Adrenal gland (tissue), 12 donors: ENCODE measurements around the gene SAMD11. TPM values are rescaled to one million over a fixed set of nuclear protein-coding genes. Genes with fewer than 3 reads are reported as not detected.

Experiments
- DNase-seq, 7 donors: peaks; one replicate each; pipeline ENCODE4 v3.0.0-alpha.2; 2019 to 2020
- H3K27ac ChIP-seq, 5 donors: fragments of 200-600 bp; sonication (generic) in 4 of 5; 1 replicate in 3 of 5; 2 replicates in 2 of 5; pipeline versions ENCODE4 v1.5.1 to v1.8.0; 2016 to 2020; ENCODE audit warnings: mild to moderate bottlenecking in 1 of 5
- H3K27me3 ChIP-seq: fragments of 200-600 bp; 2 replicates; pipeline ENCODE4 v1.8.0; 2021
- H3K36me3 ChIP-seq, 2 donors: fragments of 200-600 bp; replicated peaks in 1 of 2; 1 replicate in 1 of 2; 2 replicates in 1 of 2; pipeline versions ENCODE4 v1.5.1 to v1.8.0; 2018 to 2022
- H3K4me1 ChIP-seq, 2 donors: fragments of 200-600 bp; replicated peaks in 1 of 2; 1 replicate in 1 of 2; 2 replicates in 1 of 2; pipeline versions ENCODE4 v1.5.1 to v1.8.0; 2018 to 2021
- H3K4me3 ChIP-seq, 4 donors: fragments of 200-600 bp; sonication (generic) in 3 of 4; one replicate each; pipeline ENCODE4 v1.5.1; 2016 to 2018
- H3K9me3 ChIP-seq, 3 donors: fragments of 200-600 bp; sonication (generic) in 1 of 3; replicated peaks in 1 of 3; 1 replicate in 2 of 3; 2 replicates in 1 of 3; pipeline versions ENCODE4 v1.5.1 to v1.8.0; 2016 to 2021
- POLR2A ChIP-seq, 2 donors: fragments of 450-650 bp; IDR thresholded peaks; one replicate each; pipeline ENCODE4 v1.6.1; 2017; ENCODE audit warnings: antibody characterized with exemption in 2 of 2, mild to moderate bottlenecking in 2 of 2, moderate library complexity in 1 of 2
- WGBS, 4 donors: extraction: QIAGEN DNeasy Blood & Tissue Kit in 2 of 4; methylation state at CpG; one replicate each; pipeline versions ENCODE4 v1.1.5 to v1.1.7; 2013 to 2017; 5-methylcytosine and 5-hydroxymethylcytosine counted together
- intact Hi-C, 2 donors: fragments of 100-400 bp; cut with DNase I; formaldehyde crosslinking; loops; one replicate each; pipeline versions ENCODE4 v1.14.1 to v1.15.0; 2022 to 2023
- polyA plus RNA-seq, 3 donors: library from polyadenylated mRNA; stranded (reverse); fragments of 200-250 nt in 2 of 3; fragments of 350-450 nt in 1 of 3; fragmentation: Illumina TruSeq in 1 of 3; extraction: RNeasy Lipid Tissue Mini Kit (QIAGEN cat#74804) in 1 of 3; gene quantifications; one replicate each; pipeline ENCODE4 v1.2.3, GENCODE V29; 2013 to 2014
- total RNA-seq, 9 donors: library from RNA; depleted of rRNA in 4 of 9; stranded (reverse); fragments of >200 nt in 4 of 9; fragments of 120-200 nt in 1 of 9; fragmentation: NEBNext Ultra II Directional in 1 of 9; extraction: Animal tissue kit (Norgen Biotek cat#: 25700) in 1 of 9; gene quantifications; one replicate each; pipeline versions ENCODE4 v1.1.0 to v1.2.4, GENCODE V29; 2013 to 2023
- TF ChIP-seq, protein P1 (sequence below), 6 experiments: fragments of 450-650 bp in 4 of 6; fragments of 200-600 bp in 2 of 6; sonication (generic) in 1 of 6; IDR thresholded peaks; 1 replicate in 5 of 6; 2 replicates in 1 of 6; pipeline versions ENCODE4 v1.5.1 to v1.8.0; 2016 to 2021; ENCODE audit warnings: antibody characterized with exemption in 6 of 6, mild to moderate bottlenecking in 2 of 6, moderate library complexity in 1 of 6
- donor health status: healthy with polysubstance abuse.
- donor health status: Bipolar disorder and iron deficiency.
- donor health status: DM: yes; HTN: yes; CAD: no.
- donor health status: DM: no; HTN: no; CAD: no.
- donor health status: DM: no; HTN: no; CAD: no.
- donor health status: DM: yes; HTN: yes; CAD: no.

Gene SAMD11
- total and polyA plus RNA-seq, 12 donors = 1.8 to 96.6 (median 16.7) TPM

DNA sequence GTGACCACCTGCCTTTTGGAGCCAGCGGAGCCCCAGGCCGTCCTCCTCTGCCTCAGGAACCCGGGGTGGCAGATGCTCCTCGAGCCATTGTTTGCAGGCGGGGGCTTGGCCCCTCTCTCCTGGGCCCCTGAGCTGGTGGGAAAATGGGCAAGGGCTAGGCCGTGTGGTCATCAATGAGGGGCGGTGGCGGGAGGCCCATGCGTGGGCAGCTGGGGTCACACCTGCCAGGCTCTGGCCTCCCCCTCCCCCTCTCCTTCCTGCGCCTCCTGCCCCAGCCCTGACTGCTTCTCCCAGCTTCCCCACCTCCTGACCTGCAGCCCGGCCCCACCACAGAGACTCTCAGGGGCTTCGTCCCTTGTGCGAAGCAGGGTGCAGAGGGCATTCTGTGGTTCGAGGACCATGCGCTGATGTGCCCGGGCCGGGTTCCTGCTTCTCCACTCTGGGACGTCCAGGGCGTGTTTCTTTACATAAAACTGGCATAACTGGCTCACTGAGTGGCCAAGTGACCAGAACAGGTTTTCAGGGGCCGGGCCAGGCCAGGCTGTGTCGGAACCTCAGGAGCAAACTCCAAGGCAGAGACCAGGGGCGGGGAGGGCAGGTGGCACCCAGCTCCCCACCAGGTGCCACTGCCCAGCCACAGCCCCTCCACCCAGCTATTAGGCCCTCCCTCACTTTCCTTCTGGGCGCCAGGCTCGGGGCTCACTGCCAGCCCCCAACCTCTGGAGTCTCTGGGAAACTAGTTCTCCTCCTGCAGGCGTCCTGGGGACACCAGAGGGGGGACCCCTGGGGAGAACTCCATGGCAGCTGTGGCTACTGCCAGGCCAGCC lies 9.3 kb downstream of the SAMD11 start:
- Histone ChIP-seq H3K27ac (no peak overlapping the region), H3K4me1 (peaks cover 0 to 8% of the 10 kb centered on the region in 2 donors), H3K9me3 (no peaks in the 10 kb centered on the region), H3K27me3 (peaks cover 20% of the 10 kb centered on the region), H3K36me3 (no peaks in the 10 kb centered on the region), H3K4me3 (no peak overlapping the region)
- no peak for TF ChIP-seq POLR2A (IDR thresholded peaks at IDR 0.05)
- TF ChIP-seq, protein P1, sequence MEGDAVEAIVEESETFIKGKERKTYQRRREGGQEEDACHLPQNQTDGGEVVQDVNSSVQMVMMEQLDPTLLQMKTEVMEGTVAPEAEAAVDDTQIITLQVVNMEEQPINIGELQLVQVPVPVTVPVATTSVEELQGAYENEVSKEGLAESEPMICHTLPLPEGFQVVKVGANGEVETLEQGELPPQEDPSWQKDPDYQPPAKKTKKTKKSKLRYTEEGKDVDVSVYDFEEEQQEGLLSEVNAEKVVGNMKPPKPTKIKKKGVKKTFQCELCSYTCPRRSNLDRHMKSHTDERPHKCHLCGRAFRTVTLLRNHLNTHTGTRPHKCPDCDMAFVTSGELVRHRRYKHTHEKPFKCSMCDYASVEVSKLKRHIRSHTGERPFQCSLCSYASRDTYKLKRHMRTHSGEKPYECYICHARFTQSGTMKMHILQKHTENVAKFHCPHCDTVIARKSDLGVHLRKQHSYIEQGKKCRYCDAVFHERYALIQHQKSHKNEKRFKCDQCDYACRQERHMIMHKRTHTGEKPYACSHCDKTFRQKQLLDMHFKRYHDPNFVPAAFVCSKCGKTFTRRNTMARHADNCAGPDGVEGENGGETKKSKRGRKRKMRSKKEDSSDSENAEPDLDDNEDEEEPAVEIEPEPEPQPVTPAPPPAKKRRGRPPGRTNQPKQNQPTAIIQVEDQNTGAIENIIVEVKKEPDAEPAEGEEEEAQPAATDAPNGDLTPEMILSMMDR (IDR thresholded peaks at IDR 0.05) = no peak
- intact Hi-C loops = no loop called here
- DNase-seq = no peak
- WGBS, 4 donors = 66 to 77% (median 75%) methylated on average over 14 to 25 of the region's 25 CpGs

DNA sequence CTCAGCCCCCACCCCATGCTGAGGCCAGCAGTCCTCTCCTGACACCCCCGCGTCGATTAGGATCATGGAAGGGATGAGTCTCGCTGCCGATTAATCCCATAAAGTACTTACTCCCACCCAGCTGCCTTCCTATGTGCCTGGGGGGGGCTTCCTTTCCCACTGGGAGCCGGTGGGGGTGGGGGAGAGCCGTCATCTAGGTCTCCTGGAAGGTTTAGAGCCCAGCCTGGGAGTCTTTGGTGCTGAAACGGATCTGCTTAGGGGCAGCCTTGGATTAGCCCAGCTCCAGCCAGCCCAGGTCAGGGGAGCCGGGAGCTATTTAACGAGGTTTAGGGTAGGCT lies 9.8 kb downstream of the SAMD11 start:
- intact Hi-C loops = no loop called here
- DNase-seq = no peak
- H3K4me1 ChIP-seq = peaks cover 0 to 8% of the 10 kb centered on the region in 2 donors
- H3K27ac ChIP-seq = no peak overlapping the region
- H3K4me3 ChIP-seq = no peak overlapping the region
- WGBS, 4 donors = 34 to 58% (median 40%) methylated on average over 8 to 10 of the region's 10 CpGs
- no peaks in the 10 kb centered on the region for H3K36me3 ChIP-seq
- TF ChIP-seq POLR2A (IDR thresholded peaks at IDR 0.05) = no peak
- TF ChIP-seq, protein P1 (IDR thresholded peaks at IDR 0.05) = no peak
- no peaks in the 10 kb centered on the region for H3K9me3 ChIP-seq
- peaks cover 20% of the 10 kb centered on the region for H3K27me3 ChIP-seq

DNA sequence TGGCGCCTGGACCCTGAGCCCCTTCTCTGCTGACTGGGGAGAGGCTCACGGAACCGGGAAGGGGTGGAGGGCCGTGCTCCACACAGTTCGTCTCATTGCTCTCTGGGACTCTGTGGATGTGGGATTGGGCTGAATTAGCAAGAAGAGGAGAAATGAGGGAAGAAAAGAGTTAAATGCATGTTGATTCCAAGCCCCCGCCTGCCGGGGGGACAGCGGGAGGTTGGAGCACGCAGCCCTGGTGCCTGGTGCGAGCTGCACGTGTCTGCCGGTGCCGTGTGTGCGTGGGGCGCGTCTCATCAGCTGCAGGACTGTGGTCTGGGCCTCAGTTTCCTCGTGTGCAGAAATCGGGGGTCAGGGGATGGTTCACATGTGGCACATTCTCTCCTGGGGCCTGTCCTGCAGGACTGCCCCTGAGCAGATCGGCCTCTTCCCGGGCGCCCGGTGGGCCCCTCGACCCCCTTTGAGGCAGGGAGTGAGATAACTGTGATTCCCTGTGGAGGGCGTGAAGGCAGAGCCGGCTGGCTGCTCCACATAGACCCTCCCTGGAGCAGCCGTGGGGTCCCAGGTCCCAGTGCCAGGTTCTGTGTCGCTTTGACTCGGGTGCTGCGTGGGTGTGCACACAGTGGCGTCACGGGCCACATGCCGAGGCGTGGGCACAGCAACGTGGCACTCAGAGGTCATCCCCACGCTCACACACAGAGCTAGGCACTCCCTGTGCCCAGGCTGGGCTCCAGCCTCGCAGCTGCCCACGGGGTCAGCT lies 11.4 kb downstream of the SAMD11 start:
- intact Hi-C loops = no loop called here
- no peak for DNase-seq
- H3K27ac ChIP-seq = peak overlapping the region in 1 of 5 donors; percentile 52
- no peaks in the 10 kb centered on the region for H3K9me3 ChIP-seq
- H3K4me1 ChIP-seq = peaks cover 0 to 12% of the 10 kb centered on the region in 2 donors
- H3K27me3 ChIP-seq = peaks cover 29% of the 10 kb centered on the region
- TF ChIP-seq POLR2A (IDR thresholded peaks at IDR 0.05) = no peak
- TF ChIP-seq, protein P1 (IDR thresholded peaks at IDR 0.05) = no peak
- WGBS, 4 donors = 17 to 24% (median 20%) methylated on average over 12 to 37 of the region's 37 CpGs
- H3K4me3 ChIP-seq = no peak overlapping the region
- no peaks in the 10 kb centered on the region for H3K36me3 ChIP-seq

DNA sequence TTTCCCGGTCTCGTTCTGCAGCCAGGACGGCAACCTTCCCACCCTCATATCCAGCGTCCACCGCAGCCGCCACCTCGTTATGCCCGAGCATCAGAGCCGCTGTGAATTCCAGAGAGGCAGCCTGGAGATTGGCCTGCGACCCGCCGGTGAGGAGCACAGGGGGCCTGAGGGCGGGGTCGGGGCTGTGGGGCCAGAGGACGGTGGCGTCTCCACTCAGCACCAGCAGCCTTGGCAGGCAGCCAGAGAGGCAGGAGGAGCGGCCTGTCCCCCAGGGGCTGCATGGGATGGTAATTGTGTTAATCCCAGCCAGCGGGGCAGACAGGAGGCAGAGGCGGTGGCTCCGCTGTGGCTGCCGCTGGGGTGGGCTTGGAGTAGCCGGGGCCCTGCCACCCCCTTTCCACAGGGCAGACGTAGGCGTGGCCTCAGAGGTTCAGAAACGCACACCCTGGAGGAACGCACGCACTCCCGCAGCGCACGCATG lies 12.1 kb downstream of the SAMD11 start:
- DNase-seq = peak in 1 of 7 donors; percentile 84
- no peaks in the 10 kb centered on the region for H3K36me3 ChIP-seq
- peaks cover 0 to 17% of the 10 kb centered on the region in 2 donors for H3K4me1 ChIP-seq
- no peaks in the 10 kb centered on the region for H3K9me3 ChIP-seq
- H3K4me3 ChIP-seq = no peak overlapping the region
- peak overlapping the region in 1 of 5 donors; percentile 52 for H3K27ac ChIP-seq
- TF ChIP-seq POLR2A (IDR thresholded peaks at IDR 0.05) = no peak
- TF ChIP-seq, protein P1 (IDR thresholded peaks at IDR 0.05) = no peak
- WGBS, 4 donors = 14 to 35% (median 20%) methylated on average over 9 to 30 of the region's 30 CpGs
- peaks cover 30% of the 10 kb centered on the region for H3K27me3 ChIP-seq
- intact Hi-C loops = no loop called here
